ENCODE results near the gene EYS.

Gene EYS

GRCh38 chr6:64122712-64123375 is 1584.2 kb downstream of the EYS start:
- no peak for DNase-seq (ENCODE audit: low spot score)
- in situ Hi-C loops (cut with MboI; ENCODE audit: low pct_unique_long_range_greater_than_20kb, low sequenced_read_pairs, unreplicated experiment), result no loop called here
- TF ChIP-seq, protein P1, sequence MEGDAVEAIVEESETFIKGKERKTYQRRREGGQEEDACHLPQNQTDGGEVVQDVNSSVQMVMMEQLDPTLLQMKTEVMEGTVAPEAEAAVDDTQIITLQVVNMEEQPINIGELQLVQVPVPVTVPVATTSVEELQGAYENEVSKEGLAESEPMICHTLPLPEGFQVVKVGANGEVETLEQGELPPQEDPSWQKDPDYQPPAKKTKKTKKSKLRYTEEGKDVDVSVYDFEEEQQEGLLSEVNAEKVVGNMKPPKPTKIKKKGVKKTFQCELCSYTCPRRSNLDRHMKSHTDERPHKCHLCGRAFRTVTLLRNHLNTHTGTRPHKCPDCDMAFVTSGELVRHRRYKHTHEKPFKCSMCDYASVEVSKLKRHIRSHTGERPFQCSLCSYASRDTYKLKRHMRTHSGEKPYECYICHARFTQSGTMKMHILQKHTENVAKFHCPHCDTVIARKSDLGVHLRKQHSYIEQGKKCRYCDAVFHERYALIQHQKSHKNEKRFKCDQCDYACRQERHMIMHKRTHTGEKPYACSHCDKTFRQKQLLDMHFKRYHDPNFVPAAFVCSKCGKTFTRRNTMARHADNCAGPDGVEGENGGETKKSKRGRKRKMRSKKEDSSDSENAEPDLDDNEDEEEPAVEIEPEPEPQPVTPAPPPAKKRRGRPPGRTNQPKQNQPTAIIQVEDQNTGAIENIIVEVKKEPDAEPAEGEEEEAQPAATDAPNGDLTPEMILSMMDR (IDR thresholded peaks at IDR 0.05; ENCODE audit: extremely low read depth, insufficient read depth, missing control alignments), result no peak

- TF ChIP-seq, protein P1 (IDR thresholded peaks at IDR 0.05; ENCODE audit: extremely low read depth, insufficient read depth, missing control alignments), result no peak
- in situ Hi-C loops (cut with MboI; ENCODE audit: low pct_unique_long_range_greater_than_20kb, low sequenced_read_pairs, unreplicated experiment), result no loop called here
- DNase-seq (ENCODE audit: low spot score), result no peak
Observed at GRCh38 chr6:64121011-64121565, 1585.9 kb downstream of the EYS start.

DNA sequence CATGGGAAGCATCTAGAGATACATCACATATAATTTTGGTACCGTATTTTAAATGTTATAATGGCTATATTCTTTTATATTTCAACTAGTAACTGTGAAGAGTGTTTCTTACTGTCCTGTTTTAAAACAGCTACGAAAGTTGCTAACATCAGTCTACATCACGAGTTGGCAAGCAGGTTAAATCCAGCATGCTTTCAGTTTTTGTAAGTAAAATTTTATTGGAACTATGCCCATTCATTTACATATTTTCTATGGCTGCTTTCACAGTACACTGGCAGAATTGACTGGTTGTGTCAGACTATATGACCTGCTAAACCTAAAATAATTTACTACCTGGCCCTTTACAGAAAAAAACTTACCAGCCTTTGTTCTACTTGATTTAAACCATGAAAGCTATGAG is 1593.3 kb downstream of the EYS start:
- no peak for DNase-seq (ENCODE audit: low spot score)

GRCh38 chr6:64104051-64104450 is 1603.0 kb downstream of the EYS start:
- TF ChIP-seq, protein P1 (IDR thresholded peaks at IDR 0.05; ENCODE audit: extremely low read depth, insufficient read depth, missing control alignments), result no peak
- in situ Hi-C loops (cut with MboI; ENCODE audit: low pct_unique_long_range_greater_than_20kb, low sequenced_read_pairs, unreplicated experiment), result no loop called here
- DNase-seq (ENCODE audit: low spot score), result no peak

More for the DNA sequence above, 1593.3 kb downstream of the EYS start:
- in situ Hi-C loops (cut with MboI; ENCODE audit: low pct_unique_long_range_greater_than_20kb, low sequenced_read_pairs, unreplicated experiment), result no loop called here
- TF ChIP-seq, protein P1 (IDR thresholded peaks at IDR 0.05; ENCODE audit: extremely low read depth, insufficient read depth, missing control alignments), result no peak

DNA sequence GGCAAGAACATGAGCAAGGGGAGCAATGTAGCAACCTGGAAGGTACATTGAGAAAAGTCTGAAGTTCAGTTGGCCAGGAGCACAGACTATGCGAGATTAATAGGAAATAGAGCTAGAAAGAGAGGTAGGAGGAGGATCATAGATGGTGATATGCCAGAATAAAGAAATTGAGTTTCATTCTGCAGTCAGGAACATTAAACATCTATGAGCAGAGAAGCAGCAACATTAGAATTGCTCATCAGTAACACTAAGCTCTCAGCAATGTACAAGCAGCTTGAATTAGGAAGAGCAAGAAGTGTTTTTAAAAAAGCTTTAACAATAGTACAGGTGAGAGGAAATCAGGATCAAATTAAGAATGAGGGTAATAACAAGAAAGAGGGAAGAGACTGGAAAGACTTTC is 1603.5 kb downstream of the EYS start:
- DNase-seq (ENCODE audit: low spot score), result no peak
- TF ChIP-seq, protein P1 (IDR thresholded peaks at IDR 0.05; ENCODE audit: extremely low read depth, insufficient read depth, missing control alignments), result no peak
- in situ Hi-C loops (cut with MboI; ENCODE audit: low pct_unique_long_range_greater_than_20kb, low sequenced_read_pairs, unreplicated experiment), result no loop called here

DNA sequence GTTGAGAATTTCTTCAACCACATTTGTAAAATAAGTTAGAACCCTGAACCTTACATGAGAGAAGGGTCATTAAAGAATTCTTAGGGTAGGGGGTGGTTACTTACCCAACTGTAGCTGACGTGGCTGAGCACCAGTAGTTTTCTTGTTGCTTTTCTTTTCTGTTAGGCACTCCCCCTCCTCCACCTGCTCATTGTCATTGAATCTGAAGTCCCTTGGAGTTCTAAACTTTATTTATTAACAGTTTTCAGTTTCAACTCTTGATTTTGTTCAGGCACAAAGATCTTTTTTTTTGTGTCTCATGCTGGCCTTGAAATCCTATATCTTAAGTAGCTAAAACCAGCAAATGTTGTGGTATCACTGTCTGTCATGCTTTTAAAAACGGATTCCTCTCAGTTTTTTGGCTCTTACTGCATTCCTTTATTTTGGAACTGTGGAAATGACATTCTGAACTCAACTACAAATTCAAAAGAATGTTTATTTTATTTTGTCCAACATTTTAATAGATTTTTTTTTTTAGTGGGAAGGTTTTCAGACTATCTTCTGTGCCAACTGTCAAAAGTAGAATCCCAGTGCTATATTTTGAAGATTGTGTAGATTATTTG is 1606.2 kb downstream of the EYS start:
- no peak for DNase-seq (ENCODE audit: low spot score)
- in situ Hi-C loops (cut with MboI; ENCODE audit: low pct_unique_long_range_greater_than_20kb, low sequenced_read_pairs, unreplicated experiment), result no loop called here
- TF ChIP-seq, protein P1 (IDR thresholded peaks at IDR 0.05; ENCODE audit: extremely low read depth, insufficient read depth, missing control alignments), result no peak
